ENCODE measurements around the gene ARHGAP42.
"Not testable (repeated sequence)": the region's sequence is repeated elsewhere in the genome, so short reads cannot be mapped to it uniquely, and the experiment has no call there.

Gene ARHGAP42, protein sequence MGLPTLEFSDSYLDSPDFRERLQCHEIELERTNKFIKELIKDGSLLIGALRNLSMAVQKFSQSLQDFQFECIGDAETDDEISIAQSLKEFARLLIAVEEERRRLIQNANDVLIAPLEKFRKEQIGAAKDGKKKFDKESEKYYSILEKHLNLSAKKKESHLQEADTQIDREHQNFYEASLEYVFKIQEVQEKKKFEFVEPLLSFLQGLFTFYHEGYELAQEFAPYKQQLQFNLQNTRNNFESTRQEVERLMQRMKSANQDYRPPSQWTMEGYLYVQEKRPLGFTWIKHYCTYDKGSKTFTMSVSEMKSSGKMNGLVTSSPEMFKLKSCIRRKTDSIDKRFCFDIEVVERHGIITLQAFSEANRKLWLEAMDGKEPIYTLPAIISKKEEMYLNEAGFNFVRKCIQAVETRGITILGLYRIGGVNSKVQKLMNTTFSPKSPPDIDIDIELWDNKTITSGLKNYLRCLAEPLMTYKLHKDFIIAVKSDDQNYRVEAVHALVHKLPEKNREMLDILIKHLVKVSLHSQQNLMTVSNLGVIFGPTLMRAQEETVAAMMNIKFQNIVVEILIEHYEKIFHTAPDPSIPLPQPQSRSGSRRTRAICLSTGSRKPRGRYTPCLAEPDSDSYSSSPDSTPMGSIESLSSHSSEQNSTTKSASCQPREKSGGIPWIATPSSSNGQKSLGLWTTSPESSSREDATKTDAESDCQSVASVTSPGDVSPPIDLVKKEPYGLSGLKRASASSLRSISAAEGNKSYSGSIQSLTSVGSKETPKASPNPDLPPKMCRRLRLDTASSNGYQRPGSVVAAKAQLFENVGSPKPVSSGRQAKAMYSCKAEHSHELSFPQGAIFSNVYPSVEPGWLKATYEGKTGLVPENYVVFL

DNA sequence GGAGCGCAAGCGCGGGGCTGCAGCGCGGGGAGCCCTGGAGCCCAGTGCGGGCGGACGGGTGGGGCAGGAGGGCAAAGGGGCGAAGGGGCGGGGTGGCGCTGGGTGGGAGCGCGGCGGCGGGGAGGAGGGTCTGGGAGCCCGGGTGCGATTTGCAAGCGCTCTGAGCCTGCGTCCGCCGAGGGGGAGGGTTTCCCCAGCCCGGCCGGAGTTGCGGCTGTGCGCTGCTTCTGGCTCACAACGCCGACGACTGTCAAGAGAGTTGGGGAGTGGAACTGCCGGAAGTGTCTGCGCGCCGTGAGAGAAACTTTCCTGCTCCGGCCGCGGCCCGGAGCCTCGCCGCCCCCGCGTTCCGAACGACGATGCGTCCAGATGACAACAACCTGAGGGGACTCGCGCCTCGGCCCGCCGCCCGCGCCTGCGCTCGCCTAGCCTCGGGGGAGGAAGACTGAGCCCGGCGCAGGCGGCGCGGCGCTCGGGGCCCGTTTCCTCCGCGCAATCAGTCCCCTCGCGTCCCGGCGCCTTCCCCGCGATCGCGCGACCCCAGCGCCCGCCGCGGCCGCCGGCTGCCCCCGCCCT is at the start of gene ARHGAP42:
TSS of gene ARHGAP42 (plus strand) at position 235 of the 576 bp plus-strand sequence. CDS start 391 bp downstream, outside the sequence.
- DNase-seq (ENCODE audit: low read depth, low spot score) = peak; percentile 12

DNA sequence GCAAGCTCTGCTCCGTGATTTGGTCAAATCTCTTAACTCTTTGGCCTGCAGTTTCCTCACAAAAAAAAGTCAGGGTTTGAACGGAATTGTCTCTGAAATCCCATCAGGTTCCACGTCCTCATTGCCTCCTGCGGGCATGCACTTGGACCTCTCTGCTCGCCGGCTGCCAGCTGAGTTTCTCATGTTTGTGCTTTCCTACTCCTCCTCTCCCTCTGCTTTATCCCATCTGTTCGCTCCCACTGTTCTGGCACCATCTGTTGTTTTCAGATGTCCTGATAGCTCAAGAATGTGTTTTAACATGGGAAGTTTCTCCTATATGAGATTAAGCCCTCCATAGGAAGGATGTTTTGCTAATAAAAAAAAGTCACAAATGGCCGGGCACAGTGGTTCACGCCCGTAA is 49.4 kb upstream of the ARHGAP42 start:
- DNase-seq (ENCODE audit: low read depth, low spot score) = no peak

DNA sequence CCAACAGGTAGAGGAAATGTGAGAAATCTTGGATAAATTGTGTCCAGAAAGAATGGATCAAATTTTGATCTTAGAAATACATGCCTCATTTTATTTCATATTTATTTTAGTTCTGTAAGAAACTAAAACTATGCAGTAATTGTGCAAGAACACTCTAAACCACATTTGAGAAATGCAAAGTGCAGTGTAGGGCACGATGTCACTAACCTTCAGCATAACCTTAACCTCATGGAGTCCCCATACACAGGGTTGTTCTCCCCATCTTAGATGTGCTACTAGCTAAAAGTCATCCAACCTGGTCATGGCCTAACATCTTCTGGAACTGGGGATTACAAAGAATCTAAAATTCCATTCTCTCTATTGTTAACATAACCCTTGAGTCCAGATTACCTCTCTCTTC is 48.4 kb upstream of the ARHGAP42 start:
- no peak for DNase-seq (ENCODE audit: low read depth, low spot score)

DNA sequence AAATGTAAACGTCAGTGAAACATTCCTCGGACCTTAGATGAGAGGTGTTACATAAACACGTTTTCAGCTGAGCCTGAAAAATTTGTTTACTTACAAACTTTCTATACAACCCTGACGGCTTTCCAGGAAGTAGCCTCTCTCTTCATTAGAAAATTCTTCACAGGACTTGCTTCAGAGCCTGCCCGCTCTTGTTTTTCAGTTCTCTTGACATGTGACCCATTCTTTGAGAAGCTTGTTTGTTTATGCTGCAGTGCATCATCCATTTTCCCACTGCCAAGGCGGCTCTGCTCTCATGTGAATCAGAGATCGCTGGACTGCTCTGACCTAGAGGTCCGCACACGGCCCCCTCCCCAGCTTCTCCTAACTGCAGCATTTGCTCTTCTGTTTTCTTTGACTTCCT is 47.9 kb upstream of the ARHGAP42 start:
- peak; percentile 74 for DNase-seq (ENCODE audit: low read depth, low spot score)

DNA sequence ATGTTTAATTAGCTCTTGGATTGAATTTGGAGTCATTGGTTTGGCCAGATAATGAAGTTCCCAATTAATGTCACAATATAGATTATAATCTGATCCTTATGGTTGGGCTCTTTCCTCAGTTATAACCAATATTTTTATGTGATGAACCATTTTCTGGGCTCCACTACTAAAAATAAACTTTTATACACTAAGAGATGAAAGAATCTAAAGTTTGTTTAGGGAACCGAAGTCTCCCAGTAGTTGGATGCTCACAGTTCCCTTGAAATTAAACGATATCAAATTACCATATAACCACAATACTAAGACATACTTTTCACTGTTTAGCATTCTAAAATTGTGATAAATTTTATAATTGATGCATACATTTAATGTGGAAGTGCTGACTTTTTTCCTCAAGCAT is 47.0 kb upstream of the ARHGAP42 start:
- DNase-seq (ENCODE audit: low read depth, low spot score) = no peak

DNA sequence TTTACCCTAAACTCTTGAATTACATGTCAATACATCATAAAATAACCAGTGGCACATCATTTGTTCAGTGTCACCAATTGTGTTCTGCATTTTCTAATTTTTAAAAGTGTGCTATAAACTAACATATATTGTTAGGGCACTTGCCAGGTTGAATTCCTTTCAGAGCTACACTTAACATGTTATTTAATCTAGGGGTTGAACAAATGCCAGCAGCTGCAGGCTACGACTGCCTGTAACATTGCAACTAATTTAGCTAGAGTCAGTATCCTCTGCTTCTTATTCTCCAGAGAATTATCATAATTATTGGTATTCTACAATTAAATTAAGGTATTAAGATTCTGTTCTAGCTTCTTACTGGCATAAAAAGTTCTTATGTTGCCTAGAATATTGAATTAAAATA is 46.4 kb upstream of the ARHGAP42 start:
- DNase-seq (ENCODE audit: low read depth, low spot score) = no peak

DNA sequence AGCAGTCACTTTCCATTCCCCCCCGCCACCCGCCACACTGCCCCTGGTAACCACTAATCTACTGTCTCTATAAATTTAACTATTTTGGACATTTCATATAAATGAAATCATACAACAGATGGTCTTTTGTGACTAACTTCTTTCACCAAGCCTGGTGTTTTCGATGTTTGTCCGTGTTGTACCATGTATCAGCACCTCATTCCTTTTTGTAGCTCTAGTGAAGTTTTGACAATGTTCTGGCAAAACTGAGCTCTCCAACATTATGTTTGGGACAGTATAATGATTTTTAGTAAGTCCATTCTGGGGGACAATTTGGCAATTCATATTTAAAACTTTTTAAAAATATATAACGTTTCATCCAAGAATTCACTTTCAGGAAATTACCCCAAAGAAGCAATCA is 45.6 kb upstream of the ARHGAP42 start:
- no peak for DNase-seq (ENCODE audit: low read depth, low spot score)

DNA sequence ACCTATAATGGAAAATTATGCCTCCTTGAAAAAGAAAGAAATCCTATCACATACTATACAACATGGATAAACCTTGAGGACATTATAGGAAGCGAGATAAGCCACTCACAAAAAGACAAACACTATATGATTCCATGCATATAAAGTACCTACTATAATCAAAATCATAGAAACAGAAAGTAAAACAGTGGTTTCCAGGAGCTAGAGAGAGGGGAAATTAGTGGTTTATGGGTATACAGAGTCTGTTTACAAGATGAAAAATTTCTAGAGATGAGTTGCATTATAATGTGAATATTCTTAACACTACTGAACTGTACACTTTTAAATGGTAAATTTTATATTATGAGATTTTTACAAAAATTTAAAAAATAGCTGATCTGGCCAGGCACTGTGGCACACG is 40.5 kb upstream of the ARHGAP42 start:
- no peak for DNase-seq (ENCODE audit: low read depth, low spot score)

DNA sequence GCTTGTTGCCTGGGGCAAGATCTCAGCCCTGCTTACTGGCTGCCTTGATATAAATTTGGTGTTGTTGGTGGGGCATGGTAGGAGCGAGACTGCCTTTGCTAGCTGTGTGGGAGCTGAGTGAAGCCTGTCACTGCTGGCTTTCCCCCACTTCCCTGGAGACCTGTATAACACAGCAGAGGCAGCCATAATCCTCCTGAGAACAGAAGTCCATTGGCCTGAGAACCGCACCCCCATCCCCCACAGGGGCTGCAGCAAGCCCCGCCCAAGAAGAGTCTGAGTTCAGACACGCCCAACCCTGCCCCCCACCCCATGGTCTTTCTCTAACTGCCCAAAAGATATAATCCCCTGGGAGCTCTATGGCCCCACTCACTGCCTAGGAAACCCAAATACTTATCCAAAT is 39.2 kb upstream of the ARHGAP42 start:
- no peak for DNase-seq (ENCODE audit: low read depth, low spot score)

DNA sequence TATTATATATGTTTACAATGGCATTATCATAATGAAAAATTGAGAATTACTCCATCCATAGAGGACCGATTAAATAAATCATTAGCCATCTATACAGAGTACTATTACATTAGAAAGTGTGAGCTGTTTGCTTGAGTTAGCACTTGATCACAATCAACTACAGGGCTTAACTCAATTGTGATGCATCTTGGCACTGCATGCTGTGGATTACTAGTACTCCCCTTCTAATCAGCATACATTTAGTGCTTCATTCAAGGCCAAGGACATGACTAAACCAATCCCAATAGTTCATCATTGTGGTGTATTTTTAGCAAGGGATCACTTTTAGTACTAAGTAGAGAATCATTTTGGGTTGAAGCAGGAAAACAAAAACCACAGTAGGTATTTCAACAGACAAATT is 23.5 kb upstream of the ARHGAP42 start:
- no peak for DNase-seq (ENCODE audit: low read depth, low spot score)

DNA sequence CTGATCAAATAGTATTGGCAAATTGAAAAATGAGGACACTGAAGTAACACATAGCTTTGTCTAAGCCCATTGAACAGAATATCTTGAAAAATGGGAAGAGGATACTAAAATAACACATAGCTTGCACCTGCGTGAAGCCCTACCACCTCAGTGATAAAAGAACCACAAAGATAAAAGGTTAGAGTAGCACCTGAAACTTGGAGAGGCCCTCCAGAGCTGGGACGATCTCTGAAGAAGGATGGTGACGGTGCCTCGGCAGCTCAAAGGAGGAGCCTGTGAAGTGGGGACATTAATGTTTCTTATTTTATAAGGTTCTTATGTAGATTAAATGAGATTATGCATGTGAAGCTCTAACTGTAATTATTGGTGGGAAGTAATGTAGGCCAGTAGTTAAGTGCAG is 23.1 kb upstream of the ARHGAP42 start:
- no peak for DNase-seq (ENCODE audit: low read depth, low spot score)

DNA sequence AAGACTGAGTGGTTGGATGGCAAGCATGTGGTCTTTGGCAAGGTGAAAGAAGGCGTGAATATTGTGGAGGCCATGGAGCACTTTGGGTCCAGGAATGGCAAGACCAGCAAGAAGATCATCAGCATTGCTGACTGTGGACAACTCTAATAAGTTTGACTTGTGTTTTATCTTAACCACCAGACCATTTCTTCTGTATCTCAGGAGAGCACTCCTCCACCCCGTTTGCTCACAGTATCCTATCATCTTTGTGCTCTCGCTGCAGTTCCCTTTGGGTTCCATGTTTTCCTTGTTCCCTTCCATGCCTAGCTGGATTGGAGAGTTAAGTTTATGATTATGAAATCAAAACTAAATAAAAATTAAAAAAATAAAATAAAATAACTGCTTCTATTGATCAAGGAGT is 20.3 kb upstream of the ARHGAP42 start:
- DNase-seq (ENCODE audit: low read depth, low spot score) = not testable (repeated sequence)

DNA sequence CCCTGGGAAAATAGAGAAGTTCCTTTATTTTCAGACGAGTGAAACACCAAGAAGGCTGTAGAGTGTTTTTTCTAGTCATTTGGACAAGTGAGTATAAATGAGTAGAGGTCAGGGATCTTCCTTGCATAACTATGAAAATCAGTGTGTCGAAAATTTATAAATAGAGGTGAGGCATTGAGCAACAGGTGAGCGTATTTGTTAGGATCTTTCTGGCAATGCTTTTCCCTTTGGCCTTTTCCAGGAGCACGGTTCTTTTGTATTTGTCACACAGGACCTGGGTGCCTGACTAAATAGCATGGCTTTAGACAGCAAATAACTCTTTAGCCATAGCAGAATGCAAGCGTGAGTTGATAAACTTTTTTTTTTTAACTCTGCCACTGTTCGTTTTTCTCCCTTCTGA is 19.6 kb upstream of the ARHGAP42 start:
- no peak for DNase-seq (ENCODE audit: low read depth, low spot score)

DNA sequence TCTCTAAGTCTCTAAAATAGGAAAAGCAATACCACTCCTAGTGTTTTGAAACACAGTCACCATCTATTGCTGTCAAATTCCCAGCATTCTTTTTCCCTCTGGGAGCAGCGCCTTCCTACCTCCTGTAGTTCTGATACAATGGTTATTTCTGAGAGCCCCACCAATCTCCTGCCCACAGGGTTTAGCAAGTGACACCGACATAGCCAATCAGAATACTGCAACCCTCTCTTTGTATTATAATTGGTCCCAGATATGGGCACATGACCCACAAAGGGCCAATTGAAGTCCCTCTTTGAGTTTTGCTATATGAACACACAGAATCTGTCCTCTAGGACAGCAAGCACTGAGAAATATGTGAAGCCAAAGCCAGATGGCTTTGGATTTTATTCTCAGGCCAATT is 16.9 kb upstream of the ARHGAP42 start:
- no peak for DNase-seq (ENCODE audit: low read depth, low spot score)

DNA sequence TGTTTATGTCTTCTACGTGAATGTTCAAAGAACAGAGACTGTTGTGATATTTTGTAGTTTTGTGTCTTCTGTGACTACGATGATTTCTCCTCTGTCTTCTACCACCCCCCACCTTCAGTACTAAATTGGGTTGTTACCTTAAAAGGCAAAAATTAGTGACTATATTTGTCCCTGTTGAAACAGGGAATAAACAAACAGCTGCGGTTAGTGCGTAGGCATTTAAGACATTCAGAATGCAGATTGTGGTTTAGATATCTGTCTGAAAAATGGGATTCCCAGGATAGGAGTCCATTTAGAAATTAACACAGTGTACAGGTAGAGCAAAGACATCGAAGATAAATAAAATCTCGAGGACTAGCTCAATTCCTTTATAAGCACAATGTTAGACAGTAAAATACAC is 15.6 kb upstream of the ARHGAP42 start:
- DNase-seq (ENCODE audit: low read depth, low spot score) = no peak

DNA sequence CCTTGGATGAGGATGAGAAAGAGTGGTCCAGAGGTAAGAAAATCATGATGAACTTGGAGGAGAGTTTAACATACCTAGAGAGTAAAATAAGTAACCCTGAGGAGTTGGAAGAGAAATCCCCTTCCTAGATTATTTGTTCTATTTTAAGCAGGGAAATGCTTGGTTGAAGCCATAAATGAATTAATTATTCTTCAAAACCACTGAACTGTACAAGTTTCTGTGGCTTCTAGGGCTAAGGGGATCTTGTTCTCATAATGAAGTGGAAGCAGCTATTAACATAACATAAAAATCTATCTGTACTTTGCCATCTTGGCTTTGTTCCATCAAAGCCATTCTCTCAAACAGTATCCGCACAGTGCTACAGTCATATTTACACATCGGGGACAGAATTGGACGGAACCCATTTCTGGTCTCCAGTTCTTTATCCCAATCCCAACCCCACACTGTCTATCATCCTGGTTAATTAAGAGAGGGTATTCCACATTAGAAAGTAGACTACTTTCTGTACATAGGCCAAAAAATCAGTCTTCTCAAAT is 14.5 kb upstream of the ARHGAP42 start:
- DNase-seq (ENCODE audit: low read depth, low spot score) = no peak

DNA sequence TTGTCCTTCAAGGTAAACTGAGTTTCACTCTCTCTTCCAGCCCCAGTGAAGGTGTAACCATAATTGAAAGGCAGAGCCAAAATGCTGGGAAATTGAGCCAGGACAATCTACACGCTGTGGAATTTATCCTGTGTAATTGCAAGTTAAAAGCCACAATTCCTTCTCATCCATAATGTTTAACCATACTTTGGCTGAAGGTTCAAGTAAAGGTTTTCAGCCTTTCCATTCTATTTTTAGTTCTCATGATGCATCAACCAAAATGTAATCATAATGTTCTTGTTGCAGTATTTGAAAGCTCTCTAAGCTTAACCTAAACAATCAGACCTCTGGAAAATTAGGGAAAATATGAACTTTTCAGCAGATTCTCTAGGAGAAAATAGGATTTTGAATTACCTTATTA is 14.0 kb upstream of the ARHGAP42 start:
- DNase-seq (ENCODE audit: low read depth, low spot score) = no peak

DNA sequence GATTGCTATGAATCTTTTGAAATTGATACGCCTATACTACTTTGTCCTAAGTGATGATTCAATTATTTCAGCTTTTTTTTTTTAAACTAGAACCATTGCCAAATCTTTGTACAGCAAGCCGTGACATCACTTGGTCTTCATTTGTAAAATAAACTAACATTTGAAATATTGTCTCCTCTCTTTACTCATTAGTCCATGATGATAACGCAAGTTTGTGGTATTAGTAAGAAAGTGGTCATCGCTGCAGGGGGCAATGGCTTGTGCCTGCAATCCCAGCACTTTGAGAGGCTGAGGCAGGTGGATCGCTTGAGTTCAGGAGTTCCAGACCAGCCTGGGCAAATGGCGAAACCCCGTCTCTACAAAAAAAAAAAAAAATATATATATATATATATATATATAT is 12.9 kb upstream of the ARHGAP42 start:
- no peak for DNase-seq (ENCODE audit: low read depth, low spot score)

DNA sequence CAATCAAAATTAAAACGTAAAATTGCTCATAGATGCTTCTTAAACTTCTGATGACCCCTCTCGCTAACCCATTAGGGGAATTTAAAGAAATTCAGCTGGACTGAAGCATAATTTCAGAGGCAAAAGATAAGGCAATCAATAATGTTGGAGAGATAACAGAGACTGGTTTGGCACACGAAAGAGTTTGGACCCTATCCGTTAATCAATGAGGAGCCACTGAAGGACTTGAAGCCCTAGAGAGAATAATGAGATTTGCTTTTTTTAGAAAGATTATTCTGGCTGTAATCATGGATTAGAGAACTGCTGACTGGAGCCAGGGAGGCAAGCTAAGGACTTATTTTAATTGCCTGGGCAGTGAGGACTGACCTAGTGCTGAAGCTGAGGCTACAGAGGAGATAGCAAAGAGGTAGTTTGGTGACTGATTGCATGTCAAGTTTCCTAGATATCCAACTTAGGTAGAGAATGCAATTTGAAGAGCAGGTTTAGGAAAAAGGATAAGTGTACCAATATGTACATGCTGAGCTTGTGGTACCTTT is 11.9 kb upstream of the ARHGAP42 start:
- DNase-seq (ENCODE audit: low read depth, low spot score) = no peak

DNA sequence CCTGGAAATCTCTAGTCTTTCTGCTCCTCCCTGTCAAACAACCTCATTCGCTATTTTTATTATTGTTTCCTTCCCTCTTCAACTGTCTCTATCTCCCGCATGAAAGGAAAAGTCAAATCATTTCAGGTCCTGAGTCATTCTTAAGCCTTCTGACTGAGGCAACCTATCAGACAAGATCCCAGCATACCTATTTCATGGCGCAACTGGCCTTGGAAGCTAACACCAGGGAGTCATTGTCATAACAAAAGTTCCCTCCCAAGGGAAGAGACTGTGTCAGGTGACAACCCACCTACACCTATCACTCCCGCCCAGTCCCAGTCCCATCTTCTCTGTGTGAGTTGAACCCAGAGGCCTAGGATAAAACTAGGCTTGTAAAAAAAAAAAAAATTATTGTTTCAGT is 10.2 kb upstream of the ARHGAP42 start:
- DNase-seq (ENCODE audit: low read depth, low spot score) = no peak

DNA sequence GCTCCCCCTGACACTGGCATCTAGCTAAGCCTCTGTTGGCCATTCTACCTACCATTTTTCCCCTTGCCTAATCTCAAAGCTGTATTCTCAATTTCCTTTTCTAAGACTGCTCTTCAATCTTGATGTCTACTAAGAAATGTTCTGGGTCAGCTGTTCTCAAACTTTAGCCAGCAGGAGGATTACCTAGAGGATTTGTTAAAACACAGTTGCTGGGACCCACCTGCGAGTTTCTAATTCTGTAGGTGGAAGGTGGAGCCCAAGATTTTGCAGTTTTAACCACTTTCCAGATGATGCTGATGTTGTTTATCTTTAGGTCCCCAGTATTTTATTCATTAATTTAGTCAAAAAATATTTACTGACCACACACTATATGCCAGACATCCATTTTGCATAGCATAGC is 9.3 kb upstream of the ARHGAP42 start:
- DNase-seq (ENCODE audit: low read depth, low spot score) = no peak

DNA sequence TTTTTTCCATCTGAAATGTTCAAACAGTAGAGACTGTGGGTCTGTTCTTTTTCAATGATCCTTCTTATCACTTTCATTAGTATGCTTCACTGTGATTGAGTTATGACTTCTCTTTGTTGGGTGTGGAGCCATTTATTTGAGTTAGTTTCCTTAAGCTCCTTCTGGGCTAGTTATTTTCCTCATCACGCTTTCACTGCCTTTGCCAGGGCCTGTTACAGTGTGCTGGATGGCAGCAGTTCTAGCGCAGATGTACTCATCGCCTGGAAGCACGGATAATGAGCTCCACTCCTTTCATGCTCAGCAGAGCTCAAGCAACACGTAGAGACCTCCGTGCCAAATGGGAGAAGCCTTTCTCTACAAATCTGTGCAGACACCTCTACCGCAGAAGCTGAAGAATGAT is 7.0 kb upstream of the ARHGAP42 start:
- DNase-seq (ENCODE audit: low read depth, low spot score) = no peak
